ENCODE measurements around the gene ADCY10. TPM values are rescaled to one million over a fixed set of nuclear protein-coding genes. Genes with fewer than 3 reads are reported as not detected.

ADCY10 gene
- total RNA-seq, 1 donor from 2014 or later: 0.27 TPM

DNA sequence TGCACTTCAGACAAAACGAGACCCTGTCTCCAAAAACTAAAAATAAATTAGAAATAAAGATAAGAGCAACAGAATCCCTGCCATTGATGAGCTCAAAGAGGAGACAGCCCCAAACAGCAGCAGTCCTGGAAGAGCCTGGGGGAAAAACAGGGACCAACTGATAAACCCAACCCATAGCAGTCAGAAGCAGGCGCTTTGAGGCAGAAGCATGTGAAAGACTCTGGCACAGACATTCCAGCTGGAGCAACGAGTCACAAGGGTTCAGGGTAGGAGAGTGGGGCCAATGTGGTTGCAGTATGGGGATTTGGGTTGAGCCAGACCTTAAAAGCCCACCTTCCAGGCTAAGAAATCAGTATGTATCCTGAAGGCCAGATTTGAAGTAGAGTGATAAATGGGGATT is 113.7 kb downstream of the ADCY10 start:
- DNase-seq (ENCODE audit: low read depth) (no peak), FAIRE-seq (no peak)
- Histone ChIP-seq H4K20me1 (ENCODE audit: insufficient read depth, low read length) (peaks cover 3% of the 10 kb centered on the region), H3K4me3 (ENCODE audit: insufficient read depth, low read depth, low read length) (no peak overlapping the region), H3K4me2 (ENCODE audit: low read length) (no peak overlapping the region), H3K9ac (ENCODE audit: low read length) (no peak overlapping the region), H2AFZ (ENCODE audit: low read depth, low read length) (no peak overlapping the region), H3K9me3 (ENCODE audit: insufficient read depth, low read depth, low read length) (no peaks in the 10 kb centered on the region), H3K79me2 (ENCODE audit: insufficient read depth, low read length) (no peaks in the 10 kb centered on the region), H3K27me3 (ENCODE audit: insufficient read depth, low read length) (no peaks in the 10 kb centered on the region), H3K36me3 (ENCODE audit: insufficient read depth, low read length) (no peaks in the 10 kb centered on the region), H3K4me1 (ENCODE audit: insufficient read depth, low read length) (peaks cover 19% of the 10 kb centered on the region), H3K27ac (ENCODE audit: low read depth, low read length) (no peak overlapping the region)
- no peak for TF ChIP-seq EZH2 (IDR thresholded peaks at IDR 0.05; ENCODE audit: insufficient read depth, low read length)
- TF ChIP-seq, protein P1, sequence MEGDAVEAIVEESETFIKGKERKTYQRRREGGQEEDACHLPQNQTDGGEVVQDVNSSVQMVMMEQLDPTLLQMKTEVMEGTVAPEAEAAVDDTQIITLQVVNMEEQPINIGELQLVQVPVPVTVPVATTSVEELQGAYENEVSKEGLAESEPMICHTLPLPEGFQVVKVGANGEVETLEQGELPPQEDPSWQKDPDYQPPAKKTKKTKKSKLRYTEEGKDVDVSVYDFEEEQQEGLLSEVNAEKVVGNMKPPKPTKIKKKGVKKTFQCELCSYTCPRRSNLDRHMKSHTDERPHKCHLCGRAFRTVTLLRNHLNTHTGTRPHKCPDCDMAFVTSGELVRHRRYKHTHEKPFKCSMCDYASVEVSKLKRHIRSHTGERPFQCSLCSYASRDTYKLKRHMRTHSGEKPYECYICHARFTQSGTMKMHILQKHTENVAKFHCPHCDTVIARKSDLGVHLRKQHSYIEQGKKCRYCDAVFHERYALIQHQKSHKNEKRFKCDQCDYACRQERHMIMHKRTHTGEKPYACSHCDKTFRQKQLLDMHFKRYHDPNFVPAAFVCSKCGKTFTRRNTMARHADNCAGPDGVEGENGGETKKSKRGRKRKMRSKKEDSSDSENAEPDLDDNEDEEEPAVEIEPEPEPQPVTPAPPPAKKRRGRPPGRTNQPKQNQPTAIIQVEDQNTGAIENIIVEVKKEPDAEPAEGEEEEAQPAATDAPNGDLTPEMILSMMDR (IDR thresholded peaks at IDR 0.05; ENCODE audit: insufficient read depth, low read depth, low read length): no peak
- Mint-ChIP-seq H3K9me3 (ENCODE audit: unreplicated experiment) (no peaks in the 10 kb centered on the region), H3K36me3 (ENCODE audit: low read depth, unreplicated experiment) (peaks cover 10% of the 10 kb centered on the region), H3K27me3 (ENCODE audit: low read depth, unreplicated experiment) (no peaks in the 10 kb centered on the region), H3K4me3 (ENCODE audit: unreplicated experiment) (no peak overlapping the region), H3K27ac (ENCODE audit: unreplicated experiment) (no peak overlapping the region), H3K4me1 (ENCODE audit: low read depth, unreplicated experiment) (peaks cover 35% of the 10 kb centered on the region)

DNA sequence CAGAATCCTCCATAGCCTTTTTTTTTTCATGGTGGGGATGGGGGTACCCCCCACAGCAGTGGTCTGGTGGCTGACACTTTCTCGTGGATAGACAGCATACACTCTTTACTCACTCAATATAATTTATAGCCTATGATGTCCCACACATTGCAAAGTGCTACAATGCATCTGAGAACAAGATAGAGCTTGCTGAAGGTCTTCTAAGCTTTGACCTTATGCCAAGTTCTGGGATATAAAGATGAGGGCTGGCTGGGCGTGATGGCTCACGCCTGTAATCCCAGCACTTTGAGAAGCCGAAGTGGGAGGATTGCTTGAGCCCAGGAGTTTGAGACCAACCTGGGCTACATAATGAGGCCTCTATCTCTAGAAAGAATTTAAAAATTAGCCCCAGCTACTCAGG is 114.2 kb downstream of the ADCY10 start:
- no peaks in the 10 kb centered on the region for H3K27me3 Mint-ChIP-seq (ENCODE audit: low read depth, unreplicated experiment)
- Histone ChIP-seq H3K9me3 (ENCODE audit: insufficient read depth, low read depth, low read length) (no peaks in the 10 kb centered on the region), H3K79me2 (ENCODE audit: insufficient read depth, low read length) (no peaks in the 10 kb centered on the region), H2AFZ (ENCODE audit: low read depth, low read length) (no peak overlapping the region), H3K4me3 (ENCODE audit: insufficient read depth, low read depth, low read length) (no peak overlapping the region), H3K4me2 (ENCODE audit: low read length) (no peak overlapping the region), H3K9ac (ENCODE audit: low read length) (no peak overlapping the region), H4K20me1 (ENCODE audit: insufficient read depth, low read length) (peaks cover 3% of the 10 kb centered on the region), H3K36me3 (ENCODE audit: insufficient read depth, low read length) (no peaks in the 10 kb centered on the region), H3K27me3 (ENCODE audit: insufficient read depth, low read length) (no peaks in the 10 kb centered on the region), H3K27ac (ENCODE audit: low read depth, low read length) (no peak overlapping the region), H3K4me1 (ENCODE audit: insufficient read depth, low read length) (peaks cover 19% of the 10 kb centered on the region)
- no peak overlapping the region for H3K4me3 Mint-ChIP-seq (ENCODE audit: unreplicated experiment)
- no peak overlapping the region for H3K27ac Mint-ChIP-seq (ENCODE audit: unreplicated experiment)
- H3K9me3 Mint-ChIP-seq (ENCODE audit: unreplicated experiment): no peaks in the 10 kb centered on the region
- DNase-seq (ENCODE audit: low read depth): no peak
- H3K4me1 Mint-ChIP-seq (ENCODE audit: low read depth, unreplicated experiment): peaks cover 32% of the 10 kb centered on the region
- FAIRE-seq: no peak
- peaks cover 10% of the 10 kb centered on the region for H3K36me3 Mint-ChIP-seq (ENCODE audit: low read depth, unreplicated experiment)
- TF ChIP-seq, protein P1 (IDR thresholded peaks at IDR 0.05; ENCODE audit: insufficient read depth, low read depth, low read length): no peak
- no peak for TF ChIP-seq EZH2 (IDR thresholded peaks at IDR 0.05; ENCODE audit: insufficient read depth, low read length)

DNA sequence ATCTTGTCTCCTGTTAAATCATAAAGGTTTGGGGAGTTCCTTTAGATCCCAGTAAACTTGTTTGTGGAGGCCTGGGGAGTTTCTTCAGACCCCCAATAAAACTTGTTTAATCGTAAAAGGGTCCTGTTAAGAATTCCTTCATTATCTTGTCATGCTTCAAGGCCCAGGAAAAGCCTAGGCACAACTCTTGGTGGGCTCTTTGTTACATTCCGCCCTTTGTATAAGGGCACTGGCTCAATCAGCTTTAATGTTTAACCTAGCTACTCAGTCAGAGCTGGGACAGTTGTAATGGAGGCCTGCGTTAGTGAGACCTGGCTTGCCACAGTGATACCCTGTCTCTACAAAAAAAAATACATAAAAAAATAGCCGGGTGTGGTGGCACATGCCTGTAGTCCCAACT is 115.0 kb downstream of the ADCY10 start:
- TF ChIP-seq, protein P1 (IDR thresholded peaks at IDR 0.05; ENCODE audit: insufficient read depth, low read depth, low read length): no peak
- TF ChIP-seq EZH2 (IDR thresholded peaks at IDR 0.05; ENCODE audit: insufficient read depth, low read length): no peak
- Histone ChIP-seq H4K20me1 (ENCODE audit: insufficient read depth, low read length) (peaks cover 3% of the 10 kb centered on the region), H3K27ac (ENCODE audit: low read depth, low read length) (no peak overlapping the region), H3K4me2 (ENCODE audit: low read length) (no peak overlapping the region), H3K9ac (ENCODE audit: low read length) (no peak overlapping the region), H3K4me3 (ENCODE audit: insufficient read depth, low read depth, low read length) (no peak overlapping the region), H2AFZ (ENCODE audit: low read depth, low read length) (no peak overlapping the region), H3K79me2 (ENCODE audit: insufficient read depth, low read length) (no peaks in the 10 kb centered on the region), H3K36me3 (ENCODE audit: insufficient read depth, low read length) (no peaks in the 10 kb centered on the region), H3K9me3 (ENCODE audit: insufficient read depth, low read depth, low read length) (no peaks in the 10 kb centered on the region), H3K27me3 (ENCODE audit: insufficient read depth, low read length) (no peaks in the 10 kb centered on the region), H3K4me1 (ENCODE audit: insufficient read depth, low read length) (peaks cover 19% of the 10 kb centered on the region)
- no peaks in the 10 kb centered on the region for H3K27me3 Mint-ChIP-seq (ENCODE audit: low read depth, unreplicated experiment)
- peaks cover 13% of the 10 kb centered on the region for H3K36me3 Mint-ChIP-seq (ENCODE audit: low read depth, unreplicated experiment)
- peaks cover 25% of the 10 kb centered on the region for H3K4me1 Mint-ChIP-seq (ENCODE audit: low read depth, unreplicated experiment)
- no peaks in the 10 kb centered on the region for H3K9me3 Mint-ChIP-seq (ENCODE audit: unreplicated experiment)
- H3K4me3 Mint-ChIP-seq (ENCODE audit: unreplicated experiment): no peak overlapping the region
- DNase-seq (ENCODE audit: low read depth) (no peak), FAIRE-seq (no peak)
- H3K27ac Mint-ChIP-seq (ENCODE audit: unreplicated experiment): no peak overlapping the region
